SK-N-MC (cell line): Measurements from ENCODE around the gene DUSP2.

Experiments
- EZH2 ChIP-seq: fragments of 200-600 bp; sonication (generic); IDR thresholded peaks from one replicate; pipeline ENCODE4 v1.6.1; 2017; ENCODE audit warnings: antibody characterized with exemption
- FOXP2 ChIP-seq: optimal IDR thresholded peaks from 2 replicates; pipeline ENCODE3; 2011; ENCODE audit warnings: mild to moderate bottlenecking, moderate library complexity; ENCODE audit not compliant: insufficient read depth; ENCODE audit errors: extremely low read length, control extremely low read depth
- POLR2AphosphoS5 ChIP-seq: IDR thresholded peaks from 2 replicates; pipeline ENCODE4 v1.6.1; 2012; ENCODE audit warnings: mild to moderate bottlenecking, low read depth, low read length, borderline replicate concordance

DNA sequence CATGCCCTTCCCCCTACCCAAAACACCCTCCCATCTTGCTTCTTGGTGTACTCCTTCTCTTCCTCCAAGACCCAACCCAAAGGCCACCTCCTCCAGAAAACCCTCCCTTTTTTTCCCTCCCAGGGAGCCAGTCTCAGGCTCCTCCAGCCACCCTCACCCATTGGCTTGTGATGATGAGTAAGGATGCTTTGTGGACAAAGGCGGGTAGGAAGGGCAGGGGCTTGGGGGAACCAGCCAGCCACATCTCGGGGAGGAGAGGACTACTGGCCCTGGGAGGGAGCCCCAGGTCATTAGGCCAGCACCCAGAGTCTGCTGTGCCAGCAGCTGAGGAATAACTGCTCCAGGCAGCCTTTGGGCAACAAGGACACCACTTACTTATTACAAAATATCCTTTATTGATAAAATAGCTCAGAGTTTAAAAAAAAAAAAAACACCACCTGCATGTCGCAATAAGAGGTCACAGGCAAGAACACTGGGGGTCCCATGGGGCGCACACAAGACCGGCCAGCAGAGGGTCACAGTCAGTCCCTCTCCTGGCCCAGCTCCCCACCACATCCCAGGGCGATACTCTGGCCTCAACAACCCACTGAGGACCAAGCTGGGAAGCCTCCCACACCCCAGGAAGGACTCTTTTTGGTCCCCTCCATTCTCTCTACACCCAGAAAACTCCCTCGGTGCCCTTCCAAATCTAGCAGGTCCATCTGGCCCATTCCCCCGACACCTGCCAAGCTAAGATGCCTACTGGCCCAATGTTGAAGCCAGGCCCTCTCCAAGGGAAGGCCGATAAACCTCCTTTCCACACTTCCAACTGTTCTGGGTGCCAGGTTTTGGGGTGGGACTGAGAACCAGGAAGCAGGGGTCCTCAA is 32.5 kb downstream of the DUSP2 start:
- no peak for TF ChIP-seq EZH2
- no peak for TF ChIP-seq POLR2AphosphoS5
- TF ChIP-seq FOXP2 = no peak
